ENCODE measurements around the gene DAPK1. TPM values are rescaled to one million over a fixed set of nuclear protein-coding genes. Genes with fewer than 3 reads are reported as not detected.

Gene DAPK1
- total RNA-seq, 2 donors from 2014 or later = 39.1 to 40.6 TPM

- no peaks in the 10 kb centered on the region for H3K27me3 ChIP-seq (replicated peaks; ENCODE audit: insufficient read depth)
- TF ChIP-seq CTCF (IDR thresholded peaks at IDR 0.05) = no peak
- no peak overlapping the region for H3K4me3 ChIP-seq
- peaks cover 7% of the 10 kb centered on the region for H3K36me3 ChIP-seq
- H3K9me3 ChIP-seq = no peaks in the 10 kb centered on the region
- ATAC-seq (ENCODE audit: insufficient number of reproducible peaks, low FRiP score, low read depth) (no peak), DNase-seq (ENCODE audit: low spot score) (no peak)
- no peaks in the 10 kb centered on the region for H3K4me1 ChIP-seq (ENCODE audit: control insufficient read depth in 1 of 2, low read depth in 2 of 2)
- no peak overlapping the region for H3K27ac ChIP-seq
Measured at GRCh38 chr9:87676976-87677775, 179.5 kb downstream of the DAPK1 start.

- no peak overlapping the region for H3K4me3 ChIP-seq
- TF ChIP-seq CTCF (IDR thresholded peaks at IDR 0.05) = no peak
- no peak overlapping the region for H3K27ac ChIP-seq
- H3K4me1 ChIP-seq (ENCODE audit: control insufficient read depth in 1 of 2, low read depth in 2 of 2) = no peaks in the 10 kb centered on the region
- no peaks in the 10 kb centered on the region for H3K27me3 ChIP-seq (replicated peaks; ENCODE audit: insufficient read depth)
- ATAC-seq (ENCODE audit: insufficient number of reproducible peaks, low FRiP score, low read depth) = no peak
- no peaks in the 10 kb centered on the region for H3K9me3 ChIP-seq
- DNase-seq (ENCODE audit: low spot score) = no peak
- peaks cover 7% of the 10 kb centered on the region for H3K36me3 ChIP-seq
Measured at GRCh38 chr9:87677776-87678587, 180.3 kb downstream of the DAPK1 start.

GRCh38 chr9:87678650-87679355 lies 181.1 kb downstream of the DAPK1 start:
- Histone ChIP-seq H3K27me3 (replicated peaks; ENCODE audit: insufficient read depth) (no peaks in the 10 kb centered on the region), H3K4me1 (ENCODE audit: control insufficient read depth in 1 of 2, low read depth in 2 of 2) (no peaks in the 10 kb centered on the region), H3K36me3 (peaks cover 7% of the 10 kb centered on the region), H3K9me3 (no peaks in the 10 kb centered on the region), H3K4me3 (no peak overlapping the region), H3K27ac (no peak overlapping the region)
- ATAC-seq (ENCODE audit: insufficient number of reproducible peaks, low FRiP score, low read depth) (peak; percentile 58), DNase-seq (ENCODE audit: low spot score) (no peak)
- TF ChIP-seq CTCF (IDR thresholded peaks at IDR 0.05) = peak; percentile 83

- no peak for TF ChIP-seq CTCF (IDR thresholded peaks at IDR 0.05)
- Histone ChIP-seq H3K36me3 (peaks cover 7% of the 10 kb centered on the region), H3K4me3 (no peak overlapping the region), H3K27me3 (replicated peaks; ENCODE audit: insufficient read depth) (no peaks in the 10 kb centered on the region), H3K27ac (no peak overlapping the region), H3K4me1 (ENCODE audit: control insufficient read depth in 1 of 2, low read depth in 2 of 2) (no peaks in the 10 kb centered on the region), H3K9me3 (no peaks in the 10 kb centered on the region)
- ATAC-seq (ENCODE audit: insufficient number of reproducible peaks, low FRiP score, low read depth) (no peak), DNase-seq (ENCODE audit: low spot score) (no peak)
Measured at GRCh38 chr9:87681271-87682061, 183.8 kb downstream of the DAPK1 start.
